K562 (cell line): ENCODE data around the gene CEMIP2. TPM values are rescaled to one million over a fixed set of nuclear protein-coding genes. Genes with fewer than 3 reads are reported as not detected.

Experiments used
- ATAC-seq: fragments of 200-7000 bp; cut with Tn5 transposase; 3 replicates; pipeline ENCODE4 v1.9.1; 2020; ENCODE audit warnings: moderate library complexity
- BruUV-seq: library from RNA; stranded (reverse); fragments of 400-500 nt; replicated peaks from 2 replicates; lab custom pipeline; 2021; lab: Mats Ljungman, UMichigan
- CTCF ChIA-PET: fragments of 300-600 bp; formaldehyde crosslinking; extraction: SDS; loops from one replicate; lab custom pipeline; 2021; ENCODE audit warnings: low intra/inter-chr PET ratio; lab: Yijun Ruan, JAX
- POLR2A ChIA-PET: fragments of 300-600, 350-650 bp; sonication (Branson Sonifier 250); formaldehyde crosslinking; extraction: SDS; loops from one replicate; lab custom pipeline; 2021; ENCODE audit warnings: antibody characterized with exemption, inconsistent platforms; lab: Yijun Ruan, JAX
- DNase-seq, 4 experiments: peaks; one replicate each; pipeline versions ENCODE4 v3.0.0 to v3.0.0-alpha.2; 2011 to 2018; ENCODE audit warnings: low spot score in 3 of 4, mixed read lengths in 3 of 4; ENCODE audit errors: extremely low read depth in 1 of 4
- FAIRE-seq: peaks from 2 replicates; lab custom pipeline; 2011; peaks lifted over from hg19 to GRCh38; lab: Jason Lieb, UNC
- H2AFZ ChIP-seq: 2 replicates; pipeline ENCODE4 v1.6.0; 2011; ENCODE audit warnings: low read depth, low read length, control low read depth, inconsistent platforms
- H3K27ac ChIP-seq: fragments of 200-600 bp; 3 replicates; pipeline ENCODE4 v1.8.0; 2011; ENCODE audit warnings: low read depth, mild to moderate bottlenecking, control low read depth, inconsistent platforms, low read length, moderate library complexity, mixed read lengths; ENCODE audit errors: extremely low read depth
- H3K27me3 ChIP-seq, 2 experiments: fragments of 300-600 bp in 1 of 2; 2 replicates in 1 of 2; 3 replicates in 1 of 2; pipeline versions ENCODE4 v1.6.0 to v1.8.0; 2011; ENCODE audit warnings: inconsistent platforms in 2 of 2, low read length in 2 of 2, mild to moderate bottlenecking in 1 of 2, mixed read lengths in 1 of 2, moderate library complexity in 1 of 2; ENCODE audit not compliant: control insufficient read depth in 2 of 2, insufficient read depth in 2 of 2
- H3K36me3 ChIP-seq: fragments of 300-600 bp; 3 replicates; pipeline ENCODE4 v1.8.0; 2011; ENCODE audit warnings: mild to moderate bottlenecking, low read length, inconsistent platforms; ENCODE audit not compliant: control insufficient read depth, insufficient read depth
- H3K4me1 ChIP-seq, 2 experiments: fragments of 200-600 bp in 1 of 2; replicated peaks in 1 of 2; 2 replicates in 1 of 2; 3 replicates in 1 of 2; pipeline versions ENCODE4 v1.5.1 to v1.8.0; 2011; ENCODE audit warnings: inconsistent platforms in 2 of 2, low read length in 2 of 2, mild to moderate bottlenecking in 1 of 2, mixed read lengths in 1 of 2, moderate library complexity in 1 of 2; ENCODE audit not compliant: control insufficient read depth in 2 of 2, insufficient read depth in 2 of 2
- H3K4me2 ChIP-seq: 2 replicates; pipeline ENCODE4 v1.6.1; 2011; ENCODE audit warnings: low read length, control low read depth, inconsistent platforms, mixed read lengths; ENCODE audit not compliant: insufficient read depth
- H3K4me3 ChIP-seq: fragments of 200-600 bp; sonication (generic), shearing (Covaris generic); 2 replicates; pipeline ENCODE4 v1.5.1; 2016; ENCODE audit warnings: control low read depth, inconsistent platforms
- H3K79me2 ChIP-seq: fragments of 200-600 bp; 3 replicates; pipeline ENCODE4 v1.8.0; 2011; ENCODE audit warnings: low read length, inconsistent platforms; ENCODE audit not compliant: control insufficient read depth, insufficient read depth
- H3K9ac ChIP-seq, 2 experiments: 2 replicates each; pipeline versions ENCODE4 v1.6.0 to v1.6.1; 2011; ENCODE audit warnings: low read depth in 2 of 2, low read length in 2 of 2, control low read depth in 1 of 2, inconsistent platforms in 1 of 2, mild to moderate bottlenecking in 1 of 2, mixed read lengths in 1 of 2; ENCODE audit not compliant: insufficient read depth in 1 of 2
- H3K9me1 ChIP-seq: one replicate; pipeline ENCODE4 v1.6.0; 2011; ENCODE audit warnings: inconsistent platforms, mild to moderate bottlenecking, low read length, moderate library complexity; ENCODE audit not compliant: control insufficient read depth, insufficient read depth
- H3K9me3 ChIP-seq: replicated peaks from 2 replicates; pipeline ENCODE4 v1.5.1; 2011; ENCODE audit warnings: low read depth, low read length, inconsistent platforms; ENCODE audit not compliant: control insufficient read depth, insufficient read depth
- H4K20me1 ChIP-seq: replicated peaks from 2 replicates; pipeline ENCODE4 v1.6.1; 2011; ENCODE audit warnings: low read length, inconsistent platforms, mixed read lengths; ENCODE audit not compliant: control insufficient read depth, insufficient read depth
- FOXK2 ChIP-seq, 2 experiments: fragments of 450-650 bp; IDR thresholded peaks in 1 of 2; conservative IDR thresholded peaks in 1 of 2; 2 replicates each; pipeline ENCODE4 v1.6.1; 2016; ENCODE audit warnings: low read depth in 2 of 2, mild to moderate bottlenecking in 1 of 2
- TAF9B ChIP-seq: fragments of 450-650 bp; IDR thresholded peaks from 2 replicates; pipeline ENCODE4 v1.6.1; 2018; ENCODE audit warnings: mild to moderate bottlenecking; ENCODE audit not compliant: partially characterized antibody
- TCF15 ChIP-seq: fragments of 250-450 bp; sonication (Bioruptor Pico); IDR thresholded peaks from 2 replicates; pipeline ENCODE4 v1.8.0; 2022; ENCODE audit warnings: moderate library complexity, mild to moderate bottlenecking, inconsistent platforms
- USF2 ChIP-seq: sonication (generic); formaldehyde crosslinking; IDR thresholded peaks from 2 replicates; pipeline ENCODE4 v1.5.0; 2020; ENCODE audit warnings: missing genetic modification reagents
- ZBTB12 ChIP-seq: fragments of 250-450 bp; sonication (Bioruptor Pico); IDR thresholded peaks from 2 replicates; pipeline ENCODE4 v1.4.0; 2020
- ZNF324 ChIP-seq: fragments of 250-450 bp; sonication (Bioruptor Pico); IDR thresholded peaks from 2 replicates; pipeline ENCODE4 v1.4.0; 2020; ENCODE audit warnings: mild to moderate bottlenecking
- WGBS: fragments of 100-300 bp; shearing (Covaris generic); methylation state at CpG from one replicate; pipeline ENCODE4 v1.1.6; 2016; ENCODE audit warnings: low coverage, mixed read lengths; ENCODE audit not compliant: insufficient coverage; ENCODE audit errors: missing lambda C conversion rate; 5-methylcytosine and 5-hydroxymethylcytosine counted together
- in situ Hi-C: fragments of 300-500 bp; cut with MboI; formaldehyde crosslinking; loops from 4 replicates; pipeline ENCODE4 v1.15.0; 2018; ENCODE audit warnings: inconsistent platforms, mixed read lengths
- intact Hi-C: fragments of 100-400 bp; cut with micrococcal nuclease; formaldehyde crosslinking; loops from 2 replicates; pipeline ENCODE4 v1.14.2; 2022
- polyA plus RNA-seq, 8 experiments: library from polyadenylated mRNA; depleted of rRNA in 4 of 8; stranded (reverse) in 5 of 8; unstranded in 3 of 8; fragments of >200 nt; fragmentation: Nextera tagmentation in 2 of 8; fragmentation: Illumina TruSeq in 1 of 8; extraction: Ambion mirVana in 2 of 8; extraction: Trizol in 1 of 8; gene quantifications; 2 replicates each; pipeline versions ENCODE4 v1.2.1 to v1.2.3, GENCODE V29; 2011 to 2014; ENCODE audit warnings: inconsistent platforms in 1 of 8, missing spikeins in 1 of 8
- total RNA-seq, 7 experiments: library from RNA; depleted of rRNA in 6 of 7; stranded (reverse); fragments of >200 nt in 6 of 7; fragmentation: Illumina TruSeq in 2 of 7; extraction: Trizol in 2 of 7; gene quantifications; 2 replicates each; pipeline versions ENCODE4 v1.2.1 to v1.2.3, GENCODE V29; 2011 to 2021; ENCODE audit warnings: low replicate concordance in 1 of 7

CEMIP2 gene
- total and polyA plus RNA-seq, 9 of the 15 experiments (the other 6 are each of a cell fraction or from before 2014, with no cell fraction given), result 5.4 to 29.9 (median 14.2) TPM

GRCh38 chr9:71693607-71694006 is 74.7 kb downstream of the CEMIP2 start:
- ATAC-seq, result no peak
- POLR2A ChIA-PET, result no interaction called here
- BruUV-seq, result no TSS peak
- no peaks in the 10 kb centered on the region for H3K27me3 ChIP-seq
- FAIRE-seq, result no peak
- intact Hi-C loops, result no loop called here
- no peak overlapping the region for H3K27ac ChIP-seq
- H3K9me3 ChIP-seq, result no peaks in the 10 kb centered on the region
- H2AFZ ChIP-seq, result no peak overlapping the region
- 100% methylated on average over 2 of the region's 3 CpGs for WGBS
- H3K4me3 ChIP-seq, result no peak overlapping the region
- H3K9ac ChIP-seq, result no peak overlapping the region
- H3K4me2 ChIP-seq, result no peak overlapping the region
- in situ Hi-C loops, result no loop called here
- CTCF ChIA-PET, result interaction anchor here (0.5 kb wide), 1 partner anchor 50 kb away, joined by 3 read pairs; no protein-coding TSS in a partner anchor
- TF ChIP-seq TAF9B (no peak), TCF15 (no peak), ZBTB12 (CRISPR knock-in tag) (no peak), USF2 (CRISPR knock-in tag) (no peak), ZNF324 (CRISPR knock-in tag) (no peak), FOXK2 (conservative IDR thresholded peaks at IDR 0.05 in 1 of 2, IDR thresholded peaks at IDR 0.05 in 1 of 2; ENCODE audit: low read depth in 2 of 2) (no peak)
- H3K36me3 ChIP-seq, result peaks cover 29% of the 10 kb centered on the region; the same call in 2 of the 3 replicates
- H3K79me2 ChIP-seq, result no peaks in the 10 kb centered on the region
- no peaks in the 10 kb centered on the region for H4K20me1 ChIP-seq
- DNase-seq, result no peak
- no peaks in the 10 kb centered on the region for H3K9me1 ChIP-seq
- no peaks in the 10 kb centered on the region; a peak in 1 of 5 replicates for H3K4me1 ChIP-seq
